Peyer's patch (tissue), 4 donors: ENCODE results near the gene RAB11FIP4.

ENCODE experiments used
- POLR2A ChIP-seq, 2 donors: fragments of 450-650 bp; IDR thresholded peaks; one replicate each; pipeline ENCODE4 v1.5.1; 2017; ENCODE audit warnings: antibody characterized with exemption in 2 of 2, mild to moderate bottlenecking in 2 of 2, moderate library complexity in 2 of 2
- TF ChIP-seq, protein P1 (sequence below), 6 experiments: fragments of 450-650 bp in 4 of 6; fragments of 200-600 bp in 2 of 6; sonication (generic) in 1 of 6; IDR thresholded peaks; one replicate each; pipeline ENCODE4 v1.5.1; 2017 to 2019; ENCODE audit warnings: antibody characterized with exemption in 6 of 6, mild to moderate bottlenecking in 3 of 6, moderate library complexity in 1 of 6

DNA sequence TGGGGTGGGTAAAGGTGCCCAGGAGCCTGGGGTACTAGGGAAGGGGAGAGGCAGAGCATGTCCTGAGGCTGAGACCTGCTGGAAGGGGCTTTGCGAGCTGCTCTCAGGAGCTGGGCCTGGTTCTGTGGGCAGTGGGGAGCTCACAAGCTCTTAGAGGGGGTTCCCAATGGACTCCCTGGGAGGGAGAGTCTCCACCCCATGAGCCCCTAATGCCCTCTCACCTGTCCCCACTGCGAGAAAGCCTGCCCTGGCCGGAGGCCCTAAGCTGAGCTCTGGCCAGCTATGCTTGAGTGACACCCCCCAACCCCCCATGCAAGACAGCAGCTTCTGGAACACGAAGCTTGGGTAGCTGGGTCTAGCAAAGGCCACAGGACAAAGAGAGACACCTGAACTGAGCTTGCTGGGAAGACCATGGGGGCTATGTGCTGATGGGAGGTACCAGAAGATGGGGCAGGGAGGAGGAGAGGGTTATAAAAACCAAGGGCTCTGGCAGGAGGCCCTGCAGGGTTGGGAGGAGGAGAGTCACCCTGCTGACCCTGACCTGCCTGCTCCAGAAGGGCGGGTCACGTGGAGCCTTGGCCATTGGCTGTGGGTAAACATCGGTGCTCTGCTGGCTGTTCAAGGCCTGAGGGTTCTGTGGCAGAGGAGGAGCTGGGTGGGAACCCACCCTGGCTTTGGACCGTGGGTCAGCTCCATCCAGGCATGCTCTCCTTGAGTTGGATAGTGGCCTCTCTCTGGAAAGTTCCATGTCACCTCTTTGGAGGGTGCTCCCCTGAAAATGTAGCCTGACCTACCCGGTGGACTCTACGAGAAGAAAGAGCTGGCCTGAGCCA lies 106.7 kb downstream of the RAB11FIP4 start:
- TF ChIP-seq, protein P1, sequence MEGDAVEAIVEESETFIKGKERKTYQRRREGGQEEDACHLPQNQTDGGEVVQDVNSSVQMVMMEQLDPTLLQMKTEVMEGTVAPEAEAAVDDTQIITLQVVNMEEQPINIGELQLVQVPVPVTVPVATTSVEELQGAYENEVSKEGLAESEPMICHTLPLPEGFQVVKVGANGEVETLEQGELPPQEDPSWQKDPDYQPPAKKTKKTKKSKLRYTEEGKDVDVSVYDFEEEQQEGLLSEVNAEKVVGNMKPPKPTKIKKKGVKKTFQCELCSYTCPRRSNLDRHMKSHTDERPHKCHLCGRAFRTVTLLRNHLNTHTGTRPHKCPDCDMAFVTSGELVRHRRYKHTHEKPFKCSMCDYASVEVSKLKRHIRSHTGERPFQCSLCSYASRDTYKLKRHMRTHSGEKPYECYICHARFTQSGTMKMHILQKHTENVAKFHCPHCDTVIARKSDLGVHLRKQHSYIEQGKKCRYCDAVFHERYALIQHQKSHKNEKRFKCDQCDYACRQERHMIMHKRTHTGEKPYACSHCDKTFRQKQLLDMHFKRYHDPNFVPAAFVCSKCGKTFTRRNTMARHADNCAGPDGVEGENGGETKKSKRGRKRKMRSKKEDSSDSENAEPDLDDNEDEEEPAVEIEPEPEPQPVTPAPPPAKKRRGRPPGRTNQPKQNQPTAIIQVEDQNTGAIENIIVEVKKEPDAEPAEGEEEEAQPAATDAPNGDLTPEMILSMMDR (IDR thresholded peaks at IDR 0.05) = no peak
- TF ChIP-seq POLR2A (IDR thresholded peaks at IDR 0.05) = no peak
